IMR-90 (cell line): ENCODE measurements around the gene UGT1A10. TPM values are rescaled to one million over a fixed set of nuclear protein-coding genes. Genes with fewer than 3 reads are reported as not detected.

ENCODE experiments used
- ATAC-seq: fragments of 200-7000 bp; cut with Tn5 transposase; 2 replicates; pipeline ENCODE4 v1.9.1; 2020; ENCODE audit warnings: low read depth, mild to moderate bottlenecking, moderate library complexity
- BruUV-seq: library from RNA; stranded (reverse); fragments of 400-500 nt; replicated peaks from 2 replicates; lab custom pipeline; 2021; lab: Mats Ljungman, UMichigan
- CTCF ChIA-PET: fragments of 300-600 bp; formaldehyde crosslinking; extraction: SDS; loops from one replicate; lab custom pipeline; 2021; ENCODE audit warnings: antibody characterized with exemption; lab: Yijun Ruan, JAX
- POLR2A ChIA-PET: fragments of 300-600 bp; sonication (Branson Sonifier 250); formaldehyde crosslinking; loops from one replicate; lab custom pipeline; 2022; ENCODE audit warnings: antibody characterized with exemption; ENCODE audit not compliant: unreplicated experiment; lab: Charles Lee
- DNase-seq: peaks from one replicate; pipeline ENCODE4 v3.0.0; 2013
- H2AFZ ChIP-seq: replicated peaks from 2 replicates; pipeline ENCODE3; 2013; ENCODE audit warnings: low read length, mild to moderate bottlenecking; ENCODE audit not compliant: poor library complexity
- H2AK5ac ChIP-seq: 2 replicates; pipeline ENCODE4 v1.6.1; 2013; ENCODE audit warnings: low read depth, low read length, inconsistent platforms
- H2AK9ac ChIP-seq: replicated peaks from 2 replicates; pipeline ENCODE3; 2013; ENCODE audit warnings: mild to moderate bottlenecking, low read depth, low read length, moderate library complexity; ENCODE audit not compliant: poor library complexity
- H2BK120ac ChIP-seq: 2 replicates; pipeline ENCODE4 v1.6.1; 2013; ENCODE audit warnings: low read depth, low read length, inconsistent platforms
- H2BK15ac ChIP-seq: 3 replicates; pipeline ENCODE4 v1.6.1; 2013; ENCODE audit warnings: low read depth, low read length, inconsistent platforms
- H2BK20ac ChIP-seq: 2 replicates; pipeline ENCODE4 v1.6.1; 2013; ENCODE audit warnings: low read depth, mild to moderate bottlenecking, inconsistent platforms, low read length, moderate library complexity
- H2BK5ac ChIP-seq: 2 replicates; pipeline ENCODE4 v1.6.1; 2013; ENCODE audit warnings: mild to moderate bottlenecking, low read depth, low read length, inconsistent platforms; ENCODE audit not compliant: poor library complexity, severe bottlenecking
- H3K14ac ChIP-seq: replicated peaks from 2 replicates; pipeline ENCODE4 v1.6.1; 2013; ENCODE audit warnings: low read depth, low read length, inconsistent platforms
- H3K18ac ChIP-seq: 2 replicates; pipeline ENCODE4 v1.6.1; 2013; ENCODE audit warnings: low read depth, low read length, control low read depth
- H3K23ac ChIP-seq: 2 replicates; pipeline ENCODE4 v1.6.1; 2013; ENCODE audit warnings: low read depth, low read length, inconsistent platforms
- H3K27ac ChIP-seq: 2 replicates; pipeline ENCODE4 v1.5.1; 2013; ENCODE audit warnings: mild to moderate bottlenecking, control low read depth, low read length; ENCODE audit not compliant: insufficient read depth
- H3K27me3 ChIP-seq: 2 replicates; pipeline ENCODE4 v1.6.1; 2013; ENCODE audit warnings: low read length; ENCODE audit not compliant: control insufficient read depth, insufficient read depth
- H3K36me3 ChIP-seq: 2 replicates; pipeline ENCODE4 v1.6.1; 2013; ENCODE audit warnings: low read length, mixed read lengths; ENCODE audit not compliant: control insufficient read depth, insufficient read depth
- H3K4ac ChIP-seq: 2 replicates; pipeline ENCODE4 v1.6.1; 2013; ENCODE audit warnings: low read depth, low read length, inconsistent platforms
- H3K4me1 ChIP-seq: 2 replicates; pipeline ENCODE4 v1.6.1; 2013; ENCODE audit warnings: low read length, mixed read lengths; ENCODE audit not compliant: control insufficient read depth, insufficient read depth
- H3K4me2 ChIP-seq: 2 replicates; pipeline ENCODE4 v1.6.1; 2013; ENCODE audit warnings: low read depth, mild to moderate bottlenecking, control low read depth, low read length, moderate library complexity
- H3K4me3 ChIP-seq: 2 replicates; pipeline ENCODE4 v1.5.1; 2013; ENCODE audit warnings: low read depth, mild to moderate bottlenecking, control low read depth, low read length, moderate library complexity; ENCODE audit not compliant: insufficient read depth
- H3K56ac ChIP-seq: 2 replicates; pipeline ENCODE4 v1.6.1; 2013; ENCODE audit warnings: low read length, inconsistent platforms; ENCODE audit not compliant: insufficient read depth; ENCODE audit errors: extremely low read depth
- H3K79me1 ChIP-seq, 2 experiments: 2 replicates each; pipeline ENCODE4 v1.6.1; 2013; ENCODE audit warnings: low read length in 2 of 2, inconsistent platforms in 1 of 2, low read depth in 1 of 2
- H3K9ac ChIP-seq: 2 replicates; pipeline ENCODE4 v1.6.1; 2013; ENCODE audit warnings: low read depth, low read length, control low read depth
- H3K9me1 ChIP-seq: 2 replicates; pipeline ENCODE4 v1.6.1; 2013; ENCODE audit warnings: low read length, inconsistent platforms; ENCODE audit not compliant: insufficient read depth
- H3K9me3 ChIP-seq: 2 replicates; pipeline ENCODE4 v1.6.1; 2013; ENCODE audit warnings: low read length; ENCODE audit not compliant: control insufficient read depth, insufficient read depth
- H4K20me1 ChIP-seq: 2 replicates; pipeline ENCODE4 v1.6.1; 2013; ENCODE audit warnings: low read length, inconsistent platforms; ENCODE audit not compliant: insufficient read depth
- H4K5ac ChIP-seq: 2 replicates; pipeline ENCODE4 v1.6.1; 2013; ENCODE audit warnings: mild to moderate bottlenecking, low read depth, low read length, control low read depth
- H4K8ac ChIP-seq, 2 experiments: 2 replicates each; pipeline ENCODE4 v1.6.1; 2013; ENCODE audit warnings: low read depth in 2 of 2, low read length in 2 of 2, control low read depth in 1 of 2, inconsistent platforms in 1 of 2
- H4K91ac ChIP-seq: 2 replicates; pipeline ENCODE4 v1.6.1; 2013; ENCODE audit warnings: low read depth, low read length, inconsistent platforms; ENCODE audit not compliant: insufficient read depth
- BHLHE40 ChIP-seq: fragments of 150-350 bp; IDR thresholded peaks from 2 replicates; pipeline ENCODE4 v1.6.1; 2016; ENCODE audit warnings: mild to moderate bottlenecking, low read depth, low read length
- CEBPB ChIP-seq: IDR thresholded peaks from 2 replicates; pipeline ENCODE4 v1.6.1; 2012; ENCODE audit warnings: low read depth, low read length, improper control_type of control experiment
- CHD1 ChIP-seq: IDR thresholded peaks from 2 replicates; pipeline ENCODE4 v1.6.1; 2012; ENCODE audit warnings: low read depth, low read length, improper control_type of control experiment
- FOS ChIP-seq: fragments of 150-350 bp; IDR thresholded peaks from 2 replicates; pipeline ENCODE4 v1.6.1; 2016; ENCODE audit warnings: low read depth, low read length
- MAFK ChIP-seq: IDR thresholded peaks from 2 replicates; pipeline ENCODE4 v1.6.1; 2012; ENCODE audit warnings: low read depth, low read length, improper control_type of control experiment
- MAZ ChIP-seq: IDR thresholded peaks from 2 replicates; pipeline ENCODE4 v1.6.1; 2012; ENCODE audit warnings: low read depth, mild to moderate bottlenecking, low read length, improper control_type of control experiment, moderate library complexity, borderline replicate concordance
- MXI1 ChIP-seq: IDR thresholded peaks from 2 replicates; pipeline ENCODE4 v1.6.1; 2012; ENCODE audit warnings: low read depth, mild to moderate bottlenecking, low read length, moderate library complexity, borderline replicate concordance
- NFE2L2 ChIP-seq: fragments of 150-350 bp; IDR thresholded peaks from 2 replicates; pipeline ENCODE4 v1.6.1; 2016; ENCODE audit warnings: low read depth, mild to moderate bottlenecking, low read length
- POLR2A ChIP-seq: IDR thresholded peaks from 2 replicates; pipeline ENCODE4 v1.6.1; 2012; ENCODE audit warnings: mild to moderate bottlenecking, low read depth, low read length
- RAD21 ChIP-seq: IDR thresholded peaks from 2 replicates; pipeline ENCODE4 v1.6.1; 2012; ENCODE audit warnings: low read length, improper control_type of control experiment
- RCOR1 ChIP-seq: IDR thresholded peaks from 2 replicates; pipeline ENCODE4 v1.6.1; 2012; ENCODE audit warnings: mild to moderate bottlenecking, low read length, improper control_type of control experiment; ENCODE audit not compliant: insufficient replicate concordance
- RFX5 ChIP-seq: IDR thresholded peaks from 2 replicates; pipeline ENCODE4 v1.8.0; 2012; ENCODE audit warnings: low read depth, mild to moderate bottlenecking, low read length, moderate library complexity
- SMC3 ChIP-seq: fragments of 150-350 bp; IDR thresholded peaks from 2 replicates; pipeline ENCODE4 v1.6.1; 2016; ENCODE audit warnings: low read depth, mild to moderate bottlenecking, antibody characterized with exemption, low read length, moderate library complexity
- WGBS, 2 experiments: methylation state at CpG; one replicate each; pipeline versions ENCODE4 v1.1.5 to v1.1.7; 2013; ENCODE audit warnings: missing lambda C conversion rate in 2 of 2; ENCODE audit not compliant: insufficient read length in 1 of 2; ENCODE audit errors: extremely low coverage in 2 of 2; 5-methylcytosine and 5-hydroxymethylcytosine counted together
- dilution Hi-C: fragments of 300-500 bp; cut with HindIII; formaldehyde crosslinking; loops from one replicate; pipeline ENCODE4 v1.14.3; 2018; ENCODE audit warnings: low sequenced_read_pairs; ENCODE audit not compliant: unreplicated experiment
- in situ Hi-C: fragments of 300-500 bp; cut with MboI; formaldehyde crosslinking; loops from 3 replicates; pipeline ENCODE4 v1.14.3; 2019; ENCODE audit warnings: low sequenced_read_pairs, inconsistent platforms, mixed read lengths
- intact Hi-C: fragments of 100-400 bp; cut with micrococcal nuclease; formaldehyde crosslinking; loops from 2 replicates; pipeline ENCODE4 v1.10.0; 2022
- polyA plus RNA-seq, 3 experiments: library from polyadenylated mRNA; depleted of rRNA; stranded (reverse); fragments of >200 nt; gene quantifications; 2 replicates each; pipeline ENCODE4 v1.2.3, GENCODE V29; 2012; ENCODE audit warnings: low replicate concordance in 1 of 3
- total RNA-seq: library from RNA; depleted of rRNA; stranded (reverse); fragments of >200 nt; gene quantifications from 2 replicates; pipeline ENCODE4 v1.2.3, GENCODE V29; 2012
- TF ChIP-seq, protein P1 (sequence below): conservative IDR thresholded peaks from 2 replicates; pipeline ENCODE4 v1.5.1; 2012; ENCODE audit warnings: mild to moderate bottlenecking, low read depth, low read length, improper control_type of control experiment
- TF ChIP-seq, protein P2 (sequence below): fragments of 150-350 bp; IDR thresholded peaks from 2 replicates; pipeline ENCODE4 v1.6.1; 2017; ENCODE audit warnings: mild to moderate bottlenecking, antibody characterized with exemption, low read length, low read depth
- TF ChIP-seq, protein P3 (sequence below): fragments of 150-350 bp; IDR thresholded peaks from 2 replicates; pipeline ENCODE4 v1.6.1; 2016; ENCODE audit warnings: low read depth, mild to moderate bottlenecking, low read length, moderate library complexity, borderline replicate concordance

UGT1A10 gene
- total and polyA plus RNA-seq, 2 of the 4 experiments (the other 2 are of a cell fraction): not detected

DNA sequence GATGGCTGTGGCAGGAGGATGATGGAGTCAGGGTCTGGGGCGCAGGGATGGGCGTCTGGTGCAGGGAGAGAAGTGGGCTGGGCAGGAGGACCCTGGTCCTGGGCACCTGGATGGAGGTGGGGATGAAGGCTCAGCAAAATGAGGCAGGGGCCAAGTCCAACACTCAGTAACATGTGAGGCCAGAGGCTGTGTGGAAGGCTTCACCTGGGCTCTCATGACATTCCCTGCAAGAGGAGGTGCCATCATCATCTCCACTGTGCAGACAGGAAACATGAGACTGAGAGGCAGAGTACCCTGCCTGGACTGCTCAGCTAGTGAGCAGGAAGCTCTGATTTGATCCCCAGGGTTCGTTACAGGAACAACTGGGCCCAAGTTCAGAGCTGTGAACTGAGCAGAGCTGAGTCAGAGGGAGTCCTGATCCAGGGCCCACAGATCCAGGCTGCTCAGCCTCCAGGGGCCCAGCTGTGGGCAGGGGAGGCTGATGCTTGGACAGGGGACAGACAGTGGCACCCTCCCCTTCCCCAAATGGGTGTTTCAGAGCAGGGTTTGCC is 181.2 kb downstream of the UGT1A10 start:
- Histone ChIP-seq H3K79me1 (no peaks in the 10 kb centered on the region), H2BK20ac (no peak overlapping the region), H4K20me1 (no peaks in the 10 kb centered on the region), H4K91ac (no peak overlapping the region), H3K9me3 (no peaks in the 10 kb centered on the region), H3K36me3 (no peaks in the 10 kb centered on the region), H3K18ac (no peak overlapping the region), H3K4me3 (no peak overlapping the region), H3K27ac (no peak overlapping the region), H3K14ac (no peak overlapping the region), H4K5ac (no peak overlapping the region), H2BK15ac (no peak overlapping the region), H3K4me1 (no peaks in the 10 kb centered on the region), H3K56ac (no peak overlapping the region), H3K27me3 (peaks cover 7% of the 10 kb centered on the region; the same call in 1 of the 2 replicates), H3K4ac (no peak overlapping the region), H2AK5ac (no peak overlapping the region), H2AK9ac (peak overlapping the region; percentile 66), H2AFZ (no peak overlapping the region), H3K23ac (no peak overlapping the region), H3K4me2 (no peak overlapping the region), H4K8ac (no peak overlapping the region), H3K9ac (no peak overlapping the region), H2BK5ac (no peak overlapping the region), H3K9me1 (no peaks in the 10 kb centered on the region), H2BK120ac (no peak overlapping the region)
- peak; percentile 50 for ATAC-seq
- intact Hi-C loops: no loop called here
- POLR2A ChIA-PET: no interaction called here
- in situ Hi-C loops: no loop called here
- peak; percentile 20 for DNase-seq
- TF ChIP-seq, protein P1, sequence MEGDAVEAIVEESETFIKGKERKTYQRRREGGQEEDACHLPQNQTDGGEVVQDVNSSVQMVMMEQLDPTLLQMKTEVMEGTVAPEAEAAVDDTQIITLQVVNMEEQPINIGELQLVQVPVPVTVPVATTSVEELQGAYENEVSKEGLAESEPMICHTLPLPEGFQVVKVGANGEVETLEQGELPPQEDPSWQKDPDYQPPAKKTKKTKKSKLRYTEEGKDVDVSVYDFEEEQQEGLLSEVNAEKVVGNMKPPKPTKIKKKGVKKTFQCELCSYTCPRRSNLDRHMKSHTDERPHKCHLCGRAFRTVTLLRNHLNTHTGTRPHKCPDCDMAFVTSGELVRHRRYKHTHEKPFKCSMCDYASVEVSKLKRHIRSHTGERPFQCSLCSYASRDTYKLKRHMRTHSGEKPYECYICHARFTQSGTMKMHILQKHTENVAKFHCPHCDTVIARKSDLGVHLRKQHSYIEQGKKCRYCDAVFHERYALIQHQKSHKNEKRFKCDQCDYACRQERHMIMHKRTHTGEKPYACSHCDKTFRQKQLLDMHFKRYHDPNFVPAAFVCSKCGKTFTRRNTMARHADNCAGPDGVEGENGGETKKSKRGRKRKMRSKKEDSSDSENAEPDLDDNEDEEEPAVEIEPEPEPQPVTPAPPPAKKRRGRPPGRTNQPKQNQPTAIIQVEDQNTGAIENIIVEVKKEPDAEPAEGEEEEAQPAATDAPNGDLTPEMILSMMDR: no peak
- TF ChIP-seq BHLHE40: no peak
- TF ChIP-seq CHD1: no peak
- TF ChIP-seq POLR2A: no peak
- no peak for TF ChIP-seq MAZ
- no peak for TF ChIP-seq CEBPB
- TF ChIP-seq, protein P2, sequence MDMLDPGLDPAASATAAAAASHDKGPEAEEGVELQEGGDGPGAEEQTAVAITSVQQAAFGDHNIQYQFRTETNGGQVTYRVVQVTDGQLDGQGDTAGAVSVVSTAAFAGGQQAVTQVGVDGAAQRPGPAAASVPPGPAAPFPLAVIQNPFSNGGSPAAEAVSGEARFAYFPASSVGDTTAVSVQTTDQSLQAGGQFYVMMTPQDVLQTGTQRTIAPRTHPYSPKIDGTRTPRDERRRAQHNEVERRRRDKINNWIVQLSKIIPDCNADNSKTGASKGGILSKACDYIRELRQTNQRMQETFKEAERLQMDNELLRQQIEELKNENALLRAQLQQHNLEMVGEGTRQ: no peak
- TF ChIP-seq RFX5: no peak
- TF ChIP-seq RCOR1: no peak
- TF ChIP-seq NFE2L2: no peak
- TF ChIP-seq, protein P3, sequence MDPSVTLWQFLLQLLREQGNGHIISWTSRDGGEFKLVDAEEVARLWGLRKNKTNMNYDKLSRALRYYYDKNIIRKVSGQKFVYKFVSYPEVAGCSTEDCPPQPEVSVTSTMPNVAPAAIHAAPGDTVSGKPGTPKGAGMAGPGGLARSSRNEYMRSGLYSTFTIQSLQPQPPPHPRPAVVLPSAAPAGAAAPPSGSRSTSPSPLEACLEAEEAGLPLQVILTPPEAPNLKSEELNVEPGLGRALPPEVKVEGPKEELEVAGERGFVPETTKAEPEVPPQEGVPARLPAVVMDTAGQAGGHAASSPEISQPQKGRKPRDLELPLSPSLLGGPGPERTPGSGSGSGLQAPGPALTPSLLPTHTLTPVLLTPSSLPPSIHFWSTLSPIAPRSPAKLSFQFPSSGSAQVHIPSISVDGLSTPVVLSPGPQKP: no peak
- TF ChIP-seq MAFK: no peak
- TF ChIP-seq SMC3: no peak
- no peak for TF ChIP-seq MXI1
- no peak for TF ChIP-seq FOS
- no peak for TF ChIP-seq RAD21
- dilution Hi-C loops: no loop called here
- CTCF ChIA-PET: no interaction called here
- WGBS, 2 experiments: 100% methylated on average over 1 of the region's 3 CpGs; no CpG with 5 or more reads in 1 of the 2 experiments
- no TSS peak for BruUV-seq
